Fibroblast of skin of right biceps (primary cell): ENCODE measurements around the gene PCK1.

Source experiments
- DNase-seq: peaks from one replicate; pipeline ENCODE4 v3.0.0-alpha.2; 2013

Gene PCK1

DNA sequence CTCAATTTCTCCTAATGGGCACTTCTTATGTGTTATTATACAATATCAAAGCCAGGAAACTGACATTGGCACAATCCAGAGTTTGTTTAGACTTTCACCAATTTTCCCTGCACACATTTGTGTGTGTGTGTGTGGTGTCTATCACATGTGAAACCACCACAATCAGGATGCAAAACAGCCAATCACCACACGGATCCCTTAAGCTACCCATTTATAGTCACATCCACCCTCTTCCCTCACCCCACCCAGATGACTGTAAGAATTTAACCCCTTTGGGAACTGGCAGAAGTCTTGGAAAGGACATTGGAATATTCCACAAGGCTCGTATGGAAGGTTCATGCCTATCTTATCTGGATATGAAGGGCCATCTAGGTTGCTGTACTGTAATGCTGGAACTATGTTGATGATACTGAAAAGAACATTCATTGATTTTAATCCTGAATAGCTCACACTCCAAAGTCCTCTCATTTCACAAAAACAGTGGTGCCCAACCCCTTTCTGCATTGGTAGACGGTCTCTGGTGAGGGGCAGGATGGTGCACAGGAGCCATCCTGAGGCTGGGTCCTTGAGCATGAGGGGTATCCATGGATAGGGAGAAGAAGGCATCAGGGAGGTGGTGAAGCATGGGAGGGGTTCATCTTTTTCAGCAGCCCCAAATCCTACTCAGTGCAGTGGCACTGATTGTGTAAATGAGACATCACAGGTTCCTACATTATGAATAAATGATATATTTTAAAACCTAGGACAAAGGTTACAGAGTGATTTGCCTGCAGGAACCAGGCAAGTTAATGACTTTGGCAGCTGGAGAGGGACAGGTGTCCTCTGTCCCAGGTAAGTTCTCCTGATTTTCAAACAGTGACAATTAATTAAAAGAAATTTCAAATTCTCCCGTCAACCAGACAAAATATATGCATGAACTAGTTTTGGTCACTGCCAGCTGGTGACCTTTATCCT is 23.9 kb upstream of the PCK1 start:
- no peak for DNase-seq

DNA sequence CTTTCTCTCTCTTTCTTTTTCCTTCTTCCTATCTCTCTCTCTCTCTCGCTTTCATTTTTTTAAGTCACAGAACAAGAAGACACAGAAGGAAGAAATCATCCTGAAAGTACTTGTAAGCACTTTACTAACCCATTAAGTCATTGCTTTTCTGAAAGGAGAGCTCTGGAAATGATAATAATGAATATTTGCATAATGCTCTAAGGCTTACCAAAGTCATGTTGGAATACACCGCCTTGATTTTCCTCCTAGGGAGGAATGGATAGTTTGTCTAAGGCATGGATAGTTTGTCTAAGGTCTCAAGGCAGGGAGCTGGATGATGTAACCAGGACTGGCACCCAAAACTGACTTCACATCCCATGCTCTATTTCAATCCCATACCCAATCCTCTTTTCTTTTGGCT is 23.1 kb upstream of the PCK1 start:
- no peak for DNase-seq

DNA sequence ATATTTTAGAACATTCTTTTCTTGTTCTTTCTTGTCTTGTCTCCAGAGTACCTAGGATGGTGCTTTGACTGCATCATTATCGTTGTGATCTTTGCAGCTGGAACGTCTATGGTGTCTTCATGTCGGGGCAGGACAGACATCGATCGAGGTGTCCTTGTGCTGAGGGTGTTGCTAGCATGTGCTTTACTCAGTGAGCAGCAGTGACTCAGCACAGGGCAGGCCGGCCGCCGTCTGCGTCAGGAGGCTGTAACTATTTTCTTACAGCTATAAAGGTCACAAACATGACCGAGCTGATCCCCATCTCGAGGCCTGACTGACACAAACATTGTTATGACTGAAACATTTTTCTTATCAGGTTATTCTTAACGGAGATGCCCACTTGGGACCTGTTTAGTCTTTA is 21.0 kb upstream of the PCK1 start:
- DNase-seq, result no peak

DNA sequence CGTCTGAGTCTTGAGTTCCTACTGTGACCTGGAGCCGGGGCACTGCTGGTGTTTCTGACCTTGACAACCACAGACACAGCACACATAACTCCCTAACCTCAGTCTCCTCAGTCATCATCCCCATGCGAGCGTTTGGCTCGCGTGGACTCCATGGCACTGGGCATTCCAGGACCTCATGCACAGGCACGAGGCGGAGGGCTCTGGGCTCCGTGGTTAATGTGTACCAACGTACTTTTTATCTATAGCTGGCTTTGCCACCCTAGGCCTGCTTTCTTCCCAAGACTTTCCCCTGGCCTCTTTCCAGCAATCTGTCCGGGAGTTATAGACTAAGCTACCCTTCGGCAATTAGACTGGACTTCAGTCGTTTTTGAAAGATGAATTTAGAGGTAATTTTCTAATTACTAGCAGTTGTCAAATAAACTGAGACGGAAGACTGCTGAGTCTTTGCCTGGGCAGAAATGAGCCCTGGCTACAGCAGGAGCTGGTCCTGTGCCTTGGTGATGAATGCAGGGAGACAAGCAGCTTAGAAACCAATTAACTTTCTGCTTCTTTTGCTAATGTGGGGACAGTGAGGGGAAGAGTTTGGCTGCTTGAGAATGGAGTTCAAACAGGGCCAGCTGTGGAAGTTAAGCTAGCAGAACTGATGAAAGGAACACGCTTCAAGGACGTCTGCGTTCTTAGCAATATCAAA is 19.9 kb upstream of the PCK1 start:
- DNase-seq, result no peak

DNA sequence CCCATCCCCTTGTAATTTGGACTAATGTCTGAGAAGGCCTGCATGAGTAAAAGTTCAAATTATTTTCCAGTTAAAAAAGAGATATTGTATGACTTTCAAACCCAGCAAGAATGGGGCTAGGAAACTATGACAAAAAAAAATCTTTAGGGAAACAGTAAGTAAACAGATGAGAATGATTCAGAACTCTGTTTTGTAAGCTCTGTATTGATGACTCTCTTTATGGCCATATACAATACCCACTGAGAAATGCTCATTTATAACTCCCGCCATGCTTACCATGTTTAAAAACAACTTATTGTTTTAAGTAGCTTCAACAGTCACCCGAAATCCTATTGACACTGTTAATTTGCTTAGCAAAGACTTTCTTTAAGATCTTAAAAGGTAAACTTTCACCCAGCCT is 17.2 kb upstream of the PCK1 start:
- DNase-seq, result no peak

DNA sequence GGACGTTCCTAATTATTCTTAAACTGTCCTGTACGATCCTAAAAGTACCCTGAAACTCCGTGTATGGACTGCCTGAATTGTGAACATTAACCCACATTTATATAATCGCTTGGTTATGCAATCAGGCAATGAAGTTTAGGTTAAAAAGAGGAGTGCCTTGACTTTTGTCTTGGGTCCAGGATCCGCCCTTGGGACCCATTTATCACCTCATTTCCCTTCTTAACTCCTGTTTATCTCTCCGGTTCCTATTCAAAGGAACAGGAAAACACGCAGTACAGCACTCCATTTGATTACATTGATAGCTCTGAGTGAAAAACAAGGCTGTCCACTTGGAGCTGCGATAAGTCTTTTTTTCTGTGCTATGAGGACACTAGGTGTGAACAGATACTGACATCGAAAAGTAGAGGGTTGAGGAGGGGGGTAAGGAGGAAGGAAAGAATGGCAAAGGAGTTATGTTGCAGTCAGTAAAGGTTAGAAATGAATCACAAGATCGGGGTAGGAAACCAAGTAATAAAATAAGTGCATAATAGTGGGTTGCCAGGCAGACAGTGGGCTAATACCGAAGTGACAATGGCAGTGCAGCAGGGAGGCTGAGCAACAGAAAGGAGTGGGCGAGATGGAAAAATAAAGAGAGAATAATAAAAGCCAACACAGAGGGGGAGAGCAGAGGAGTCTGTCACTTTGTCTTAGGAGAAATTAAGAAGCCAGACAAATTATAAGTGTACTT is 15.9 kb upstream of the PCK1 start:
- no peak for DNase-seq

DNA sequence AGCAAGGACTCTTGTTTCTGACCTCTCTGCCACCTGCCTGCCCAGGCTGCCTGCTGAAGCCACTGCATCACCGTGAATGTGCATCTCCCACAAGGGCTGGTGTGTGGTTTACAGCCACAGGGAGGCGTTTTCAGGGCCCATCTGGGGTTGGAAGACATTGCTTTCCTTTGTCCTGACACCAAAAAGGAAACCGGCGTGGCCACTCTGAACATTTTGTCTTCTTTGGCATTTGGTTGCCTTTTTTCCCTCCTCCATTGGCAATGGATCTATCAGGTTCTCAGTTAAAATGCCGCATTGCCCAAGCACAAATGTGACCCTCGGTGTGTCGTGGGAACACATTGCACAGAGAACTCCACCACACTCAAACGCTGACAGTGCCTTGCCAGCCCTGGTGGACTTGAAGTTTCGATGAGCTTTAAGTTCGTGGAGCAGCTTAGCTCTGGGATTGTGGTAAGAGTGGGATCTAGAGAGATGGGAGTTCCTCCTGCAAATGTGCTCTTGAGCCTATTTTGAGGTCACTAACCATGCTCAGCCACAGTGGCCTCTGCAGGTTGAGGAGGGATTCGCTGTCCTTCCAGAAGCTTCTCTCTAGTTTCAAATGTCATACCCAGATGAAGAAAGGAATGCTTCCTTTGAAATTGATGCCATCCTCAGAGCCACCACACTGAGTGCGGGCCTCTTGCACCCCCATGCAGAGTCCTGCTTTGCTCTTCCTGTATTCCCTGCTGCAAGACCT is 14.8 kb upstream of the PCK1 start:
- no peak for DNase-seq

DNA sequence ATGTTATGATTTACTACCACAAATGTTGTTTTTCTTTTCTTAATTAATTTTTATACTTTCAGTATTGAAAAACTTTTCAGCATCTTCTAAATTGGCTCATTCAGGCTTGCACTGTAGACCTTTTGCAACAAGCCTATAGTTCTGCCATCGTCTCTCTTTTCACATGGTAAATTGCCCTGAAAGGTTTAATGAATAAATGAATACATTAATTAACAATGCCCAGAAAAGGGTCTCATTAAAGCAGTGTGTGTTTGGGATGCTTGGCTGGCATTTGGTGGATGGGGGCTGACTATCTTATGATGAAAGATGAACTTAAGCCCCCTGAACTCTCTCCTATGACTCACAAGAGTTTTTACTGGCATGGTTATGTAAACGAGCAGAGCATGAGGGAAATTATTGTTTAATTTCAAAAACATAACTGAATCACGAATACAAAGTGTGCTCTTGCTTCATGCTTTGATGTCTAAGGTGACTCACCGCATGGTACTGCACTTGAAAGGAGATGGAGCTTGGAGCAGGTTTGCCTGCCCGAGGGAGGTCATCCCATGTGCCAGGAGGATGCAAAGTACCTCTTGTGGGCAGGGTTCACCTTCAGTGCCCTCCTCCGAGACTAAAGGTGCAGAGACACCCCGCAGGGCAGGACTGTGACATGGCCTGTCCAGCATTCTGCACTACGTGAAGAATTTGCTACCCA is 13.8 kb upstream of the PCK1 start:
- DNase-seq, result no peak

DNA sequence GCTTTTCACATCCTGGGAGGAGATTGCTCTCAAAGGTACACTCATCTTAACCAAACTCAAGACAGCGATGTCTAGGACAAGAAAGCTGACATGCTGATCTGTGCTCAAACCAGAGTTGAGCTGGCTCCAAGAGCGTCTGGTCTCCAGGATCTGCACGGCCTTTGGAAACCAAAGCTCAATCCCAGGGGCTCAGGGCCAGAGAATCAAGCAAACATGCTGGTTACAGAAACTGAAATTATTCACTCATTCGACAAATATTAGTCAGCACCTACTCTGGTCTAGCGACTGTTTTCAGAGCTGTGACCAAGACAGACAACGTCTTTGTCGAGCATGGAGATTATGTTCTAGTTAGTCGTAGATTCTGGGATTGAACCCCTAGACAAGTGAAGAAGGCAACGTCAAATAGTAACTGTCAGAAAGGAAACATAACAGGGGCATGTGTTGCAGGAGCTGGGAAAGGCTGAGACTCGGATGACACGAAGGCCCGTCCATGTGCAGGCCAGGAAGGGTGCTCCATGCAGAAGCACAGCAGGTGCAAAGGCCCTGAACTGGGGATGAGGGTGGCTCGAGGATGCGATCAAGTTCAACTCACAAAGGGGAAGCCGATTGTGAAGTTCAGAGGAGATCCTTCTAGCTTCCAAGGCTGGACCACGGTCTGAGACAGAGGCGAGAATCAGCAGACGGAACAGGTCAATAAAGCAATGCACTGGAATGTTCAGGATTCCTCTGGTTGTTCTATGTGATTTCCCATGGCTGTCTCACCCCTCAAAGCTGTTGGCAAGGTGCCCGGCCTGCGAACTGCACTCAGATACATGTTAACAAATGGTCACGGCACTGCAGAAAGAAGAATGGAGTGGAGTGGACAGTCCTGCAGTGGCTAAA is 12.5 kb upstream of the PCK1 start:
- DNase-seq, result no peak

DNA sequence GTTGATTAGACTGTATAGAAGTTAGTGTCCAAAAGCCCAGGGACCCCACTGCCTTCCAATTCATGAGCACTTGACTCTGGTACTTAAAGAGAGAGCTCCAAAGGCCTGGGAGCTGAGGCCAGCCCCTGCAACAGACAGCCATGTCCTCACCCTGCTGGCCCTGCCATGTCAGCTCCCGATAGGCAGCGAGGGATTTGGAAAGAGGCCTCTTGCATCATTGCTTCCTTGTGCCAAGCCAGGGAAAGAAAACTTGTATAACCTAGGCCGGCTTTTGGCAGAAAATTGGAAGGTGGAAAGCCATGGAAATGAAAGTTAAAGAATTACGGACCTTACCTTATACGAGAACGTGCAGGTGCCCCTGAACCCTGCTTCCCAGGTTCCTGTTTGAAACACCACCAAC is 8.4 kb upstream of the PCK1 start:
- no peak for DNase-seq

DNA sequence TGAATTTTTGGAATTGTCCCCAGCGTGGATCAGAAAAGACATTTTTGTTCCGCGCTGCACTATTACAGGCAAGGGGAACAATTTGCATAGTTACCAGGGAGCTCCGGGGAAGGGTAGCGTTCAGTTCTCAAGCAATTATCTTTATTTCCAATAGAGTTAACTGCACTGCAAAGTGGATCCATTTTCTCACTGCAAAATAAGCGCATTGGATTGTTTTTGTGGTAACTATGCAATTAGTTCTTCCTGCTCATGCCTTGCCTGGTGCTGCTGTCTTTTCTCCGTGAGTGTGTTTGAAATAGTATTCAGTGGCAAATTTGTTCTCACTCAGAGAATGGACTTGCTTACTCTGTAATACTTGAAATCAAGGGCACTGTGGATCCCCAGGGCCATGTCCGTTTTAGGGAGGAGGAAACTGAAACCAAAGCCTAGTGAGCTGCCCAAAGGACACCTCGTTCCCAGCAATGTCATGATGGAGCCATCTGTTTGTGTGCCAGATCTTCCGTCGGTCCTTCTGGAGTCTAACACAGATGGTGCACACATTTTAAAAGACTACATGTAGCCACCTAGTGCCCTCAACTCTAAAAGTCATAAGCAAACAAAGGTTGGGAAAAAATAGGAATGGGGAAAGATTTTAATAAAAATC is 7.4 kb upstream of the PCK1 start:
- no peak for DNase-seq

DNA sequence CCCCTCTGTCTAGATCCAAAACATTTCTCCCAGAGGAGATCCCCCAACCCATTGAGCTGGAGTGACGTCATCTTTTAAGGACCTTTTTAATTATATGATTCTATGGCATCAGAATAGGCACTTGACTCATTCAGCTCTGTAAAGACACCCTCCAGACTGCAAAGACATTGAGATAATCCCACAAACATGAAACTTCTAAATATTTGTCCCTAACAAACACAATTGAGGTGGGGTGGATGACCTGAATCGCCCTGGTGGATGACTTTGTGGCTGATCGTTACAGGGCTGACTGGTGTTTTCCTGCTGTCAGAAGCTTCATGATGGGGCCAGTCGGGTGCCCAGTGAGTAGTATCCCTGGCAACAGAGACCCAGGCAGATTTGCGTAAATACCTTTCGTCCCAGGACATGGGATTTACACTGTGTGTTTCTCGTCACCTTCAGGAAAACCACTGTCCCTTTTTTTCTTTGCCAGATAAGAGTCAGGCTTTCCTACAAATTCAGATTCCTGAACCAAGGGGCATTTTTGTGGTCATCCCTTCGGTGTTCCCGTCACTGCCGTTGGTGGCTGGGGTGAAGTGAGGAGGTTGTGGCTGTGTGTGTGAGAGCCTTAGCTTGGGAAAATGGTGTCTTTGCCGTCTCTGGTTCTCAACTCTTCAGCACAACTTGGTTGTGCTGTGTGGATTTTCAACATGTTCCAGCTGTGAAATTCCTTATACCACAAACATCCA is 5.3 kb upstream of the PCK1 start:
- DNase-seq, result no peak

DNA sequence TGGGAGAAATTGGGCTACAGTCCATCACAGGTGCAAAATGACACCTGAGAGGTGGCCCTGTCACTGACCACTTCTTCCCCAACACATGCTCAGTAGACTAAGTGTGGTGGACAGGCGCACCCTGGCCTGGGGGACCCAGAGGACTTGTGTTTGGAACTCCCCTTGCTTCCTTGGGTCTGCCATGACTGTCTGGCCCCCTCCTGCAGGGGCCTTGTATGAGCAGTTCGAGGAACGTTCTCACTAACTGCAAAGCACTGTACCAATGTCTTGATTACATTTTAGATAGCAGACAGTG is 4.0 kb upstream of the PCK1 start:
- no peak for DNase-seq

DNA sequence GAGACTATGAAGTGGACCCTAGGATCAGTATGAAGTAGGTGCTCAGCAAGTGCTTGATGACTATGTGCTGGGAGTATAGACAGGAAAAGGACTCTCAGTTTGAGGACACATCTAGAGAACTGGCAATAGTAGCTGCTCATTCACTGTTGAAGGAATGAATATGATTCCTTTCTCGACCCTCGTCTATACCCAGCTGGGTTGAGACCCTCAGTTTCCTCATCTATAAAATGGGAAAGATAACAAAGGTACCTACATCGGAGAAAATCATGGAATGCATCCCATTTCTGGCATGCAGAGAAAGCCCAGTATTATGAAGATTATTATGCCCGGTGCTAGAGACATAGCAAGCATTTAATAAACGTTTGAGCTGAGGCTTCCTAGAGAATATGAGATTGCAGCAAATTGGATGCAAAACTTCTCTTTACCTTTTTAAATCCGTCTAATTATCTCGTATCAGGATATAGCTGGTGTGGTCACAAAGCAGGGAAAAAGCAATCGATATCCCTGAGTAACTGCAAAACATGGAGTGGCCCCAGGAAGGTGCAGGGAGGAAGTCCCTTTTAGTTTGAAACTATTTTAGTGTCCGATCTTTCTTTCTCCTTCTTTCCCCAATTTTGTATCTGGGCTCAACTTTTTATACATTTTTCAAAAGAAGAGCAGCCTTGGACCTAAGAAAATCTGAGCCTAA is 2.8 kb upstream of the PCK1 start:
- no peak for DNase-seq

DNA sequence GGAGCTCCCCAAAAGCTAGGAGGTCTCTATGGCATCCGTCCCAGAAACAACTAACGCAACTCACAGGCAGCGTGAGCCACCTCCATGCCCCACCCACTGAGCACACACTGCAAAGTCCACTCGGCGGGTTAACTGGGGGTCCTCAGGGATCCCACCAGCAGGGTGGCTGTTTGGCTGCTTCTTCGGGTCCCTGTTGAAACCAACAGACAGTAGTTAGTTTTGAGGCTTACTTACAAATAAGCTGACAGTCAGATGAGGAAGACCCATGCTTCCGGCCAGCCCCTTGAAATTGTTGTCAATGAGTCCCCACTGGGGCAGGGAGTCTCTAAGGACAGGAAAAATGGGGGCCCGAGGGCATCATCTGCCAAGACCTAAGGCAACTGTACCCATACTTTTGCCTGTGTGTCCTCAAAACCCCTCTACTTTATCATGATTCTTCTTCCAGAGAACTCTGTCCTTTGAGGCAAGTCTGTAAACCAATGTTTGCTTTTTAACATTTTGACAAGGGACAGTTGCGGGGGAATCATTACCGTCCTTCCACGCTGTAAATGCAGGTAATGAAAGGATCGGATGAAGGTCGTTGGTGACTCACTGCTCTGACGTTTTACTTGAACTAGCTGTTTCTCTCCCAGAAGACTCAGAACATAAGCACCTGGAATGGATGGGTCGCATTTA is 2.2 kb upstream of the PCK1 start:
- no peak for DNase-seq

DNA sequence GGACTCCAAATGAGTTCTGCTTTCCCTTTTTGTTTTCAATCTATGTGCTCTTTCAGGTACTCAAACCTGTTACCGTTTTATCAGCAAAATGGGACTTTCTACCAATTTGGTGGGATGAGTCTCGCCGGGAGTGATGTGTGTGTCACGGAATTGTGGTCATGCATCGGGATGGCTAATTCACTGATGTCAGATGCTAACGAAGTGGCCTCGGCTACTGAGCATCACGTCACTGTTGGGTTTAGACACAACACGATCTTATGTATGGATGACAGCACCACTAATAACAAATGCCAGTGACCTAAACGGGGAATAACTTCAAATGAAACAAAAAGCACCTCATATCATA is 1.6 kb upstream of the PCK1 start:
- no peak for DNase-seq

DNA sequence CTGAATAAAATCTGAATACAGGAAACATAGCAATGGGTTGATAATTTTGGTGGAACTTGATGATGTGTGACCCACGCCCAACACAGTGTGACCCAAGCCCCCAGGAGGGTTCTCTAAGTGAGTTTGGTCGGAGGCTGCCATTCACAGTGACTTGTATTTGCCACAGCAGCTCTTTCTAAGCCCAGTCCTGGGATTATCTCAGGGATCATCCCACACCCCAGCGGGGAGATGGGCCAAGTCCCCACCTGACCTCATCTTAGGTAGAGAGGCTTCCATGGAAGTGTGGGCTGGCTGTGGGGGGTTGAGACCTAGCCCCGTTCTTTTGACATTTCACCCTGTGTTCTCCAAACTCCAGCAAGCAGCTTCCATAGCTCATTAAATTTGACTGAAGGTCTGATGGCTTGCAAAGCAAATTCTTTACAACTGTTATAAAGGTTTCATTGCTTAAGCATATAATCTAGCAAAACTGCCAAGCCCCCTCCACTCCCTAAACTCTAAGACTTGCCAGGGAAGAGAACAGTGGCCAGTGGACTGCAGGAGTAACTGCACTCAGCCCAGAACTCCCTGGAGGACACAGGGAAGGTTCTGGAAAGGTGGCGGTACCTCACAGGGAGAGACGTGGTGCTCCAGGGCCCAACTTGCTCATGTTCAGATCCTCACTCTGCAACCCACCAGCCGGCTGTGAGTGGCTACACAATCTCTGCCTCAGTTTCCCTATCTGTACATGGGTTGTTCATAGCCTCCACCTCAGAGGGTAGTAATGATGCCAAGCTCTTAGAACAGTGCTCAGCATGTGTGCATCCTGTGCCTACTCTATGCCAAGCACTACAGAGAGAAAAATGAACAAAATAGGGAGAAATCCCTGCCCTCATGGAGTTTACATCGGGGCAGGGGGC is 1.0 kb upstream of the PCK1 start:
- DNase-seq, result no peak
